Measurements from ENCODE around the gene PRCP. TPM values are rescaled to one million over a fixed set of nuclear protein-coding genes. Genes with fewer than 3 reads are reported as not detected.

Gene PRCP
- total and polyA plus RNA-seq, 11 donors: 21.2 to 99.4 (median 44.0) TPM

GRCh38 chr11:82909015-82909640 is 8.9 kb upstream of the PRCP start:
- intact Hi-C loops (cut with DNase I): loop anchor here (2.0 to 10.0 kb wide), 10 partner anchors 163 to 913 kb away; partner anchors contain the start of genes ANKRD42 (in 4 of the 10), CCDC90B (in 2 of the 10), PCF11 (in 2 of the 10) and RAB30 (in 2 of the 10)
- Histone ChIP-seq H3K4me1 (peaks cover 0 to 14% (median 0%) of the 10 kb centered on the region in 12 donors), H3K27me3 (no peaks in the 10 kb centered on the region), H3K4me3 (no peak overlapping the region), H3K36me3 (no peaks in the 10 kb centered on the region), H3K27ac (no peak overlapping the region), H3K9me3 (peaks cover 0 to 12% (median 1%) of the 10 kb centered on the region in 12 donors)
- TF ChIP-seq, protein P1, sequence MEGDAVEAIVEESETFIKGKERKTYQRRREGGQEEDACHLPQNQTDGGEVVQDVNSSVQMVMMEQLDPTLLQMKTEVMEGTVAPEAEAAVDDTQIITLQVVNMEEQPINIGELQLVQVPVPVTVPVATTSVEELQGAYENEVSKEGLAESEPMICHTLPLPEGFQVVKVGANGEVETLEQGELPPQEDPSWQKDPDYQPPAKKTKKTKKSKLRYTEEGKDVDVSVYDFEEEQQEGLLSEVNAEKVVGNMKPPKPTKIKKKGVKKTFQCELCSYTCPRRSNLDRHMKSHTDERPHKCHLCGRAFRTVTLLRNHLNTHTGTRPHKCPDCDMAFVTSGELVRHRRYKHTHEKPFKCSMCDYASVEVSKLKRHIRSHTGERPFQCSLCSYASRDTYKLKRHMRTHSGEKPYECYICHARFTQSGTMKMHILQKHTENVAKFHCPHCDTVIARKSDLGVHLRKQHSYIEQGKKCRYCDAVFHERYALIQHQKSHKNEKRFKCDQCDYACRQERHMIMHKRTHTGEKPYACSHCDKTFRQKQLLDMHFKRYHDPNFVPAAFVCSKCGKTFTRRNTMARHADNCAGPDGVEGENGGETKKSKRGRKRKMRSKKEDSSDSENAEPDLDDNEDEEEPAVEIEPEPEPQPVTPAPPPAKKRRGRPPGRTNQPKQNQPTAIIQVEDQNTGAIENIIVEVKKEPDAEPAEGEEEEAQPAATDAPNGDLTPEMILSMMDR (IDR thresholded peaks at IDR 0.05): no peak
- no peak for TF ChIP-seq POLR2A (IDR thresholded peaks at IDR 0.05)
- 66 to 73% (median 69%) methylated on average over 7 of the region's 7 CpGs for WGBS, 4 donors
- no peak for DNase-seq
- ATAC-seq: no peak

- Histone ChIP-seq H3K27ac (no peak overlapping the region), H3K4me1 (peaks cover 0 to 14% (median 0%) of the 10 kb centered on the region in 12 donors), H3K27me3 (no peaks in the 10 kb centered on the region), H3K36me3 (no peaks in the 10 kb centered on the region), H3K9me3 (peaks cover 0 to 12% (median 1%) of the 10 kb centered on the region in 12 donors), H3K4me3 (no peak overlapping the region)
- DNase-seq: no peak
- intact Hi-C loops (cut with DNase I): loop anchor here (2.0 to 10.0 kb wide), 10 partner anchors 164 to 914 kb away; partner anchors contain the start of genes ANKRD42 (in 4 of the 10), CCDC90B (in 2 of the 10), PCF11 (in 2 of the 10) and RAB30 (in 2 of the 10)
- no peak for TF ChIP-seq POLR2A (IDR thresholded peaks at IDR 0.05)
- TF ChIP-seq, protein P1 (IDR thresholded peaks at IDR 0.05): no peak
- no peak for ATAC-seq
Observed at GRCh38 chr11:82908311-82908710, 8.1 kb upstream of the PRCP start.

DNA sequence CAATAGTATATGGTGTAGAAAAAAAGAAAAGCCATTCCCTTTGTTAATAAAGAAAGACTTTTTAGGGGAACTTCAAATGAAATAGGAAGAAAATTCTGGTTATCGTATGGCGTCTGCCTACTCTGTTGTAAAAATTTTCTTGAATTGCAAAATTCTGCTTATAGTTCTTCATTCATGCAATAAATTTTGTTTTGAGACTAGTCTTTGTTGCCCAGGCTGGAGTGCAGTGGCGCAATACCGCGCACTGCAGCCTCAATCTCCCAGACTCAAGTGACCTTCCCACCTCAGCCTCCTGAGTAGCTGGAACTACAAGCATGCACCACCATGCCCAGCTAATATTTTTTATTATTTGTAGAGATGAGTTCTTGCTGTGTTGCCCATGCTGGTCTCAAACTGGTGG is 7.1 kb upstream of the PRCP start:
- Histone ChIP-seq H3K4me1 (peaks cover 0 to 14% (median 0%) of the 10 kb centered on the region in 12 donors), H3K27ac (peak overlapping the region in 1 of 12 donors; percentile 6), H3K27me3 (no peaks in the 10 kb centered on the region), H3K9me3 (peaks cover 0 to 11% (median 1%) of the 10 kb centered on the region in 12 donors), H3K36me3 (no peaks in the 10 kb centered on the region), H3K4me3 (no peak overlapping the region)
- intact Hi-C loops (cut with DNase I): loop anchor here in 9 of 10 donors (2.0 to 10.0 kb wide), 11 partner anchors 165 to 915 kb away; partner anchors contain the start of genes ANKRD42 (in 4 of the 9), CCDC90B (in 2 of the 9), PCF11 (in 2 of the 9) and RAB30 (in 2 of the 9)
- DNase-seq: no peak
- TF ChIP-seq POLR2A (IDR thresholded peaks at IDR 0.05): no peak
- WGBS, 4 donors: 92 to 96% (median 95%) methylated on average over 5 of the region's 5 CpGs
- no peak for ATAC-seq

DNA sequence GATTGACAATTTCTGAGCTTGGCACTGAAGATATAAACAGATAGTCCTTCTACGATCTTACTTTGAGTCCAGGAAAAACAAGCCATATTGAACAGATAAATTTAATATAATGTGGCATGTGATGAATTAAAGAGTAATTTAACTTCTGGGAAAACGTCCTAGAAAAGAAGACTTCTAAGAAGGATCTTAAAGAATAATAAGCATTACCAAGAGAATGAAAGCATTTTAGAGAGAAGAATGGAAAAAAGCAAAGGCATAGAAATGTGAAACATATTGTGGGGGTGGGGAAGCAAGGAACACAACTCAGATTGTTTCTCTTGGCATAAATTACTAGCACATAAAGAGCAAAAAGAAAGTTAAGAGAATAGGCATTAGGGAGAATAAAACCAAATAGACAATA is 6.7 kb upstream of the PRCP start:
- intact Hi-C loops (cut with DNase I): loop anchor here in 9 of 10 donors (2.0 to 10.0 kb wide), 11 partner anchors 165 to 915 kb away; partner anchors contain the start of genes ANKRD42 (in 4 of the 9), CCDC90B (in 2 of the 9), PCF11 (in 2 of the 9) and RAB30 (in 2 of the 9)
- Histone ChIP-seq H3K4me3 (no peak overlapping the region), H3K27me3 (no peaks in the 10 kb centered on the region), H3K27ac (peak overlapping the region in 1 of 12 donors; percentile 6), H3K36me3 (no peaks in the 10 kb centered on the region), H3K4me1 (peaks cover 0 to 17% (median under 1%) of the 10 kb centered on the region in 12 donors), H3K9me3 (peaks cover 0 to 7% (median 1%) of the 10 kb centered on the region in 12 donors)
- WGBS, 4 donors: 53 to 64% (median 61%) methylated on average over 2 of the region's 2 CpGs
- TF ChIP-seq, protein P1 (IDR thresholded peaks at IDR 0.05): no peak
- no peak for TF ChIP-seq POLR2A (IDR thresholded peaks at IDR 0.05)
- ATAC-seq (no peak), DNase-seq (no peak)
